Neural cell (in vitro differentiated cells): ENCODE measurements around the gene FCHO2.

Experiments used
- CTCF ChIP-seq: fragments of 450-650 bp; IDR thresholded peaks from 2 replicates; pipeline ENCODE4 v1.5.1; 2014; ENCODE audit warnings: antibody characterized with exemption, mild to moderate bottlenecking, moderate library complexity; ENCODE audit not compliant: poor library complexity, severe bottlenecking
- EP300 ChIP-seq: fragments of 450-650 bp; conservative IDR thresholded peaks from 2 replicates; pipeline ENCODE4 v1.6.1; 2014; ENCODE audit warnings: antibody characterized with exemption, mild to moderate bottlenecking, moderate library complexity; ENCODE audit not compliant: poor library complexity, severe bottlenecking
- EZH2 ChIP-seq: fragments of 200-600, 300-800 bp; shearing (Covaris generic), sonication (generic); IDR thresholded peaks from 2 replicates; pipeline ENCODE4 v1.6.1; 2014; ENCODE audit warnings: antibody characterized with exemption, low read length, borderline replicate concordance, mild to moderate bottlenecking; ENCODE audit not compliant: insufficient read depth, poor library complexity, severe bottlenecking
- MXI1 ChIP-seq: fragments of 450-650 bp; conservative IDR thresholded peaks from 2 replicates; pipeline ENCODE4 v1.6.1; 2014; ENCODE audit warnings: antibody characterized with exemption, mild to moderate bottlenecking; ENCODE audit not compliant: poor library complexity, severe bottlenecking
- POLR2AphosphoS5 ChIP-seq: IDR thresholded peaks from 2 replicates; pipeline ENCODE4 v1.6.1; 2012
- RAD21 ChIP-seq: fragments of 450-650 bp; conservative IDR thresholded peaks from 2 replicates; pipeline ENCODE4 v1.6.1; 2014; ENCODE audit warnings: antibody characterized with exemption, mild to moderate bottlenecking, moderate library complexity
- REST ChIP-seq: IDR thresholded peaks from 2 replicates; pipeline ENCODE4 v1.6.1; 2012; ENCODE audit warnings: borderline replicate concordance
- TAF1 ChIP-seq: IDR thresholded peaks from 2 replicates; pipeline ENCODE4 v1.6.1; 2012; ENCODE audit warnings: low read depth

GRCh38 chr5:73027361-73027760 is 71.5 kb downstream of the FCHO2 start:
- TF ChIP-seq CTCF (no peak), TAF1 (no peak), EP300 (no peak), POLR2AphosphoS5 (no peak), EZH2 (no peak), REST (no peak), RAD21 (no peak), MXI1 (no peak)
